Astrocyte (in vitro differentiated cells and primary cell): Measurements from ENCODE around the gene PBRM1. TPM values are rescaled to one million over a fixed set of nuclear protein-coding genes. Genes with fewer than 3 reads are reported as not detected.
A peak's percentile ranks its signal among the peaks of the same experiment; 100 is the strongest.

ENCODE experiments used
- DNase-seq: peaks from one replicate; pipeline ENCODE4 v3.0.0-alpha.2; 2010; ENCODE audit warnings: low read depth
- FAIRE-seq: peaks from 2 replicates; lab custom pipeline; 2011; peaks lifted over from hg19 to GRCh38; lab: Jason Lieb, UNC
- H2AFZ ChIP-seq: 2 replicates; pipeline ENCODE4 v1.6.0; 2012; ENCODE audit warnings: low read depth, low read length, inconsistent platforms
- H3K27ac ChIP-seq: 2 replicates; pipeline ENCODE4 v1.5.1; 2011; ENCODE audit warnings: low read depth, low read length, inconsistent platforms
- H3K27me3 ChIP-seq: 2 replicates; pipeline ENCODE4 v1.6.0; 2011; ENCODE audit warnings: low read length, inconsistent platforms; ENCODE audit not compliant: insufficient read depth
- H3K36me3 ChIP-seq: 2 replicates; pipeline ENCODE4 v1.5.1; 2011; ENCODE audit warnings: low read length, inconsistent platforms; ENCODE audit not compliant: insufficient read depth
- H3K4me1 ChIP-seq: 2 replicates; pipeline ENCODE4 v1.5.1; 2011; ENCODE audit warnings: low read length, inconsistent platforms; ENCODE audit not compliant: insufficient read depth
- H3K4me2 ChIP-seq: 2 replicates; pipeline ENCODE4 v1.6.0; 2012; ENCODE audit warnings: low read length, inconsistent platforms
- H3K4me3 ChIP-seq: 2 replicates; pipeline ENCODE4 v1.5.1; 2011; ENCODE audit warnings: low read depth, mild to moderate bottlenecking, low read length, inconsistent platforms; ENCODE audit not compliant: insufficient read depth
- H3K79me2 ChIP-seq: 2 replicates; pipeline ENCODE4 v1.6.0; 2012; ENCODE audit warnings: mild to moderate bottlenecking, low read length, inconsistent platforms; ENCODE audit not compliant: insufficient read depth
- H3K9ac ChIP-seq: 2 replicates; pipeline ENCODE4 v1.6.0; 2012; ENCODE audit warnings: mild to moderate bottlenecking, low read length, inconsistent platforms
- H3K9me3 ChIP-seq: 2 replicates; pipeline ENCODE4 v1.5.1; 2012; ENCODE audit warnings: low read depth, mild to moderate bottlenecking, low read length, inconsistent platforms; ENCODE audit not compliant: insufficient read depth
- H4K20me1 ChIP-seq: 2 replicates; pipeline ENCODE4 v1.6.0; 2012; ENCODE audit warnings: low read length, inconsistent platforms; ENCODE audit not compliant: insufficient read depth
- H3K27ac Mint-ChIP-seq: one replicate; pipeline ENCODE4 v1.8.0; 2021; ENCODE audit warnings: mild to moderate bottlenecking, mixed read lengths; ENCODE audit not compliant: unreplicated experiment
- H3K27me3 Mint-ChIP-seq: one replicate; pipeline ENCODE4 v1.8.0; 2021; ENCODE audit warnings: low read depth, mixed read lengths; ENCODE audit not compliant: unreplicated experiment
- H3K36me3 Mint-ChIP-seq: one replicate; pipeline ENCODE4 v1.8.0; 2021; ENCODE audit warnings: low read depth, mixed read lengths; ENCODE audit not compliant: unreplicated experiment
- H3K4me1 Mint-ChIP-seq: one replicate; pipeline ENCODE4 v1.8.0; 2021; ENCODE audit warnings: low read depth, mixed read lengths; ENCODE audit not compliant: unreplicated experiment
- H3K4me3 Mint-ChIP-seq: one replicate; pipeline ENCODE4 v1.8.0; 2021; ENCODE audit warnings: mild to moderate bottlenecking, moderate library complexity, mixed read lengths; ENCODE audit not compliant: unreplicated experiment
- H3K9me3 Mint-ChIP-seq: one replicate; pipeline ENCODE4 v1.8.0; 2021; ENCODE audit warnings: mild to moderate bottlenecking, mixed read lengths; ENCODE audit not compliant: unreplicated experiment
- CTCF ChIP-seq: IDR thresholded peaks from 2 replicates; pipeline ENCODE4 v1.5.1; 2011; ENCODE audit warnings: low read depth, mild to moderate bottlenecking, inconsistent platforms, low read length, moderate library complexity; ENCODE audit not compliant: insufficient read depth
- EZH2 ChIP-seq: IDR thresholded peaks from 2 replicates; pipeline ENCODE4 v1.6.1; 2012; ENCODE audit warnings: mild to moderate bottlenecking, low read length, inconsistent platforms; ENCODE audit not compliant: insufficient read depth
- total RNA-seq: library from RNA; stranded (reverse); gene quantifications from 2 replicates; pipeline ENCODE4 v1.2.1, GENCODE V29; 2021

PBRM1 gene
- total RNA-seq, 1 donor from 2014 or later: 54.5 TPM

GRCh38 chr3:52509753-52510328, 175.9 kb downstream of the PBRM1 start:
- TF ChIP-seq CTCF: no peak
- TF ChIP-seq EZH2: no peak
- DNase-seq: no peak
- Mint-ChIP-seq H3K4me1 (peaks cover 4% of the 10 kb centered on the region), H3K9me3 (no peaks in the 10 kb centered on the region), H3K27ac (no peak overlapping the region), H3K4me3 (no peak overlapping the region), H3K36me3 (no peaks in the 10 kb centered on the region), H3K27me3 (peaks cover 44% of the 10 kb centered on the region)
- H3K79me2 ChIP-seq: no peaks in the 10 kb centered on the region
- peaks cover 3% of the 10 kb centered on the region for H3K27me3 ChIP-seq
- H4K20me1 ChIP-seq: no peaks in the 10 kb centered on the region
- H2AFZ ChIP-seq: no peak overlapping the region
- no peaks in the 10 kb centered on the region for H3K9me3 ChIP-seq
- no peak overlapping the region for H3K9ac ChIP-seq
- no peak overlapping the region for H3K27ac ChIP-seq
- FAIRE-seq: no peak
- H3K36me3 ChIP-seq: no peaks in the 10 kb centered on the region
- no peak overlapping the region for H3K4me2 ChIP-seq
- no peak overlapping the region for H3K4me3 ChIP-seq
- peaks cover 6% of the 10 kb centered on the region for H3K4me1 ChIP-seq

- peaks cover under 1% of the 10 kb centered on the region for H3K27me3 ChIP-seq
- TF ChIP-seq EZH2 (no peak), CTCF (no peak)
- H3K9me3 Mint-ChIP-seq: no peaks in the 10 kb centered on the region
- no peaks in the 10 kb centered on the region for H4K20me1 ChIP-seq
- no peaks in the 10 kb centered on the region for H3K79me2 ChIP-seq
- peaks cover 36% of the 10 kb centered on the region for H3K27me3 Mint-ChIP-seq
- peaks cover 6% of the 10 kb centered on the region for H3K4me1 ChIP-seq
- no peak overlapping the region for H3K27ac ChIP-seq
- no peak overlapping the region for H3K4me3 Mint-ChIP-seq
- H3K36me3 ChIP-seq: no peaks in the 10 kb centered on the region
- H3K4me1 Mint-ChIP-seq: peaks cover 4% of the 10 kb centered on the region
- peak overlapping the region; percentile 64 for H3K27ac Mint-ChIP-seq
- FAIRE-seq: no peak
- no peaks in the 10 kb centered on the region for H3K9me3 ChIP-seq
- H2AFZ ChIP-seq: no peak overlapping the region
- no peaks in the 10 kb centered on the region for H3K36me3 Mint-ChIP-seq
- no peak overlapping the region for H3K9ac ChIP-seq
- peak; percentile 26 for DNase-seq
- no peak overlapping the region for H3K4me2 ChIP-seq
- no peak overlapping the region for H3K4me3 ChIP-seq
Observed at GRCh38 chr3:52507359-52507758, 178.4 kb downstream of the PBRM1 start.

GRCh38 chr3:52506266-52506966, 179.3 kb downstream of the PBRM1 start:
- Mint-ChIP-seq H3K4me3 (no peak overlapping the region), H3K36me3 (no peaks in the 10 kb centered on the region), H3K4me1 (peaks cover 4% of the 10 kb centered on the region), H3K27ac (no peak overlapping the region), H3K9me3 (no peaks in the 10 kb centered on the region), H3K27me3 (peaks cover 31% of the 10 kb centered on the region)
- H3K79me2 ChIP-seq: no peaks in the 10 kb centered on the region
- no peak overlapping the region for H3K9ac ChIP-seq
- no peak overlapping the region for H3K4me2 ChIP-seq
- FAIRE-seq (no peak), DNase-seq (no peak)
- H3K27me3 ChIP-seq: no peaks in the 10 kb centered on the region
- TF ChIP-seq CTCF: no peak
- no peak for TF ChIP-seq EZH2
- H3K9me3 ChIP-seq: no peaks in the 10 kb centered on the region
- H2AFZ ChIP-seq: no peak overlapping the region
- peaks cover 6% of the 10 kb centered on the region for H3K4me1 ChIP-seq
- no peaks in the 10 kb centered on the region for H3K36me3 ChIP-seq
- H3K4me3 ChIP-seq: no peak overlapping the region
- no peaks in the 10 kb centered on the region for H4K20me1 ChIP-seq
- no peak overlapping the region for H3K27ac ChIP-seq
